A549 (cell line): Measurements from ENCODE around the gene PPARA.

Experiments
- CHD2 ChIP-seq: fragments of 150-350 bp; IDR thresholded peaks from 2 replicates; pipeline ENCODE4 v1.6.1; 2014; ENCODE audit warnings: low read length; ENCODE audit not compliant: partially characterized antibody
- CTCF ChIP-seq: fragments of >200 bp; sonication (Bioruptor Twin); formaldehyde crosslinking; IDR thresholded peaks from 3 replicates; pipeline ENCODE4 v1.5.1; 2016
- HDAC2 ChIP-seq: fragments of 200-600 bp; sonication (generic); IDR thresholded peaks from 2 replicates; pipeline ENCODE4 v1.6.1; 2016
- HEYL ChIP-seq: fragments of 250-450 bp; sonication (Bioruptor Pico); IDR thresholded peaks from 2 replicates; pipeline ENCODE4 v1.8.0; 2021; ENCODE audit warnings: mild to moderate bottlenecking, moderate library complexity
- MAFK ChIP-seq: fragments of 450-650 bp; IDR thresholded peaks from 2 replicates; pipeline ENCODE4 v1.6.1; 2014; ENCODE audit not compliant: partially characterized antibody
- MAX ChIP-seq: IDR thresholded peaks from 2 replicates; pipeline ENCODE4 v1.6.1; 2012
- MYC ChIP-seq: IDR thresholded peaks from 2 replicates; pipeline ENCODE4 v1.6.1; 2012; ENCODE audit warnings: mild to moderate bottlenecking, inconsistent platforms, low read length, improper control_type of control experiment, borderline replicate concordance
- POLR2A ChIP-seq: IDR thresholded peaks from 2 replicates; pipeline ENCODE4 v1.6.1; 2012; ENCODE audit warnings: mild to moderate bottlenecking, low read length
- RAD21 ChIP-seq, 2 experiments: fragments of >200 bp in 1 of 2; sonication (Bioruptor Twin) in 1 of 2; formaldehyde crosslinking in 1 of 2; IDR thresholded peaks in 1 of 2; conservative IDR thresholded peaks in 1 of 2; 2 replicates in 1 of 2; 3 replicates in 1 of 2; pipeline ENCODE4 v1.6.1; 2012 to 2018; ENCODE audit warnings: inconsistent platforms in 1 of 2
- RCOR1 ChIP-seq: fragments of 150-350 bp; IDR thresholded peaks from 2 replicates; pipeline ENCODE4 v1.6.1; 2014; ENCODE audit warnings: antibody characterized with exemption, low read length, low read depth
- REST ChIP-seq: fragments of 200-600 bp; sonication (generic); IDR thresholded peaks from 2 replicates; pipeline ENCODE4 v1.6.1; 2016; ENCODE audit warnings: antibody characterized with exemption, mild to moderate bottlenecking, moderate library complexity
- SMC3 ChIP-seq: fragments of >200 bp; sonication (Bioruptor Twin); formaldehyde crosslinking; IDR thresholded peaks from 3 replicates; pipeline ENCODE4 v1.6.1; 2018; ENCODE audit warnings: inconsistent platforms
- USF2 ChIP-seq: fragments of 450-650 bp; IDR thresholded peaks from 2 replicates; pipeline ENCODE4 v1.6.1; 2014; ENCODE audit warnings: antibody characterized with exemption

- TF ChIP-seq SMC3 (no peak), POLR2A (no peak), MYC (no peak), REST (no peak), MAFK (no peak), CTCF (no peak), RCOR1 (no peak), MAX (no peak), HDAC2 (no peak), RAD21 (conservative IDR thresholded peaks at IDR 0.05 in 1 of 2, IDR thresholded peaks at IDR 0.05 in 1 of 2) (no peak), USF2 (no peak), CHD2 (no peak), HEYL (no peak)
These were observed 121.9 kb downstream of the PPARA start for GRCh38 chr22:46272196-46272595.
